HepG2 (cell line): ENCODE measurements around the gene ANXA11. TPM values are rescaled to one million over a fixed set of nuclear protein-coding genes. Genes with fewer than 3 reads are reported as not detected.

Experiments used
- DR1 ChIP-seq: sonication (generic); formaldehyde crosslinking; IDR thresholded peaks from 2 replicates; pipeline ENCODE4 v1.8.0; 2021; ENCODE audit warnings: mild to moderate bottlenecking, missing genetic modification reagents, inconsistent platforms
- FOSL2 ChIP-seq: sonication (generic); formaldehyde crosslinking; IDR thresholded peaks from 2 replicates; pipeline ENCODE4 v1.4.0; 2020; ENCODE audit warnings: missing genetic modification reagents
- FOXP1 ChIP-seq, 2 experiments: fragments of 450-650 bp in 1 of 2; IDR thresholded peaks; 2 replicates each; pipeline ENCODE4 v1.6.1; 2017 to 2018; ENCODE audit warnings: antibody characterized with exemption in 1 of 2
- ZNF296 ChIP-seq: sonication (generic); formaldehyde crosslinking; conservative IDR thresholded peaks from 2 replicates; pipeline ENCODE4 v1.5.0; 2020; ENCODE audit warnings: mild to moderate bottlenecking, missing genetic modification reagents
- ZNF383 ChIP-seq: sonication (generic); formaldehyde crosslinking; IDR thresholded peaks from 2 replicates; pipeline ENCODE4 v1.4.0; 2020; ENCODE audit warnings: missing genetic modification reagents, mild to moderate bottlenecking, borderline replicate concordance
- ZNF777 ChIP-seq: sonication (generic); formaldehyde crosslinking; IDR thresholded peaks from 2 replicates; pipeline ENCODE4 v1.4.0; 2020; ENCODE audit warnings: missing genetic modification reagents
- ZNF781 ChIP-seq: sonication (generic); formaldehyde crosslinking; IDR thresholded peaks from 2 replicates; pipeline ENCODE4 v1.5.1; 2020; ENCODE audit warnings: borderline replicate concordance, mild to moderate bottlenecking, missing genetic modification reagents; ENCODE audit errors: not compliant biosample characterization
- ZNF879 ChIP-seq: sonication (generic); formaldehyde crosslinking; IDR thresholded peaks from 2 replicates; pipeline ENCODE4 v1.8.1; 2023; ENCODE audit warnings: missing genetic modification reagents
- polyA plus RNA-seq, 8 experiments: library from polyadenylated mRNA; depleted of rRNA in 3 of 8; stranded (reverse) in 7 of 8; unstranded in 1 of 8; fragments of >200 nt; fragmentation: Illumina TruSeq in 4 of 8; extraction: Trizol in 4 of 8; gene quantifications; 2 replicates each; pipeline versions ENCODE4 v1.2.1 to v1.2.3, GENCODE V29; 2011 to 2016; ENCODE audit warnings: low read depth in 4 of 8, missing spikeins in 1 of 8, mixed read lengths in 1 of 8; ENCODE audit not compliant: insufficient read depth in 1 of 8
- total RNA-seq, 5 experiments: library from RNA; depleted of rRNA; stranded (reverse); fragments of >200 nt; fragmentation: Illumina TruSeq; extraction: Trizol; gene quantifications; 2 replicates each; pipeline ENCODE4 v1.2.3, GENCODE V29; 2016; ENCODE audit warnings: low read depth in 1 of 5
- TF ChIP-seq, protein P1 (sequence below): IDR thresholded peaks from 2 replicates; pipeline ENCODE4 v1.6.1; 2016; ENCODE audit warnings: mild to moderate bottlenecking, missing biosample characterization, missing genetic modification reagents
- TF ChIP-seq, protein P2 (sequence below): sonication (generic); formaldehyde crosslinking; IDR thresholded peaks from 2 replicates; pipeline ENCODE4 v1.4.0; 2020; ENCODE audit warnings: mild to moderate bottlenecking, low read depth, missing genetic modification reagents

Gene ANXA11
- total and polyA plus RNA-seq, 2 of the 13 experiments (the other 11 are each of a cell fraction or from before 2014, with no cell fraction given), result 30.6 to 51.5 TPM

GRCh38 chr10:80144067-80144695 lies 61.2 kb downstream of the ANXA11 start (continued):
- TF ChIP-seq, protein P1, sequence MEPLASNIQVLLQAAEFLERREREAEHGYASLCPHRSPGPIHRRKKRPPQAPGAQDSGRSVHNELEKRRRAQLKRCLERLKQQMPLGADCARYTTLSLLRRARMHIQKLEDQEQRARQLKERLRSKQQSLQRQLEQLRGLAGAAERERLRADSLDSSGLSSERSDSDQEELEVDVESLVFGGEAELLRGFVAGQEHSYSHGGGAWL, result no peak
- TF ChIP-seq, protein P2, sequence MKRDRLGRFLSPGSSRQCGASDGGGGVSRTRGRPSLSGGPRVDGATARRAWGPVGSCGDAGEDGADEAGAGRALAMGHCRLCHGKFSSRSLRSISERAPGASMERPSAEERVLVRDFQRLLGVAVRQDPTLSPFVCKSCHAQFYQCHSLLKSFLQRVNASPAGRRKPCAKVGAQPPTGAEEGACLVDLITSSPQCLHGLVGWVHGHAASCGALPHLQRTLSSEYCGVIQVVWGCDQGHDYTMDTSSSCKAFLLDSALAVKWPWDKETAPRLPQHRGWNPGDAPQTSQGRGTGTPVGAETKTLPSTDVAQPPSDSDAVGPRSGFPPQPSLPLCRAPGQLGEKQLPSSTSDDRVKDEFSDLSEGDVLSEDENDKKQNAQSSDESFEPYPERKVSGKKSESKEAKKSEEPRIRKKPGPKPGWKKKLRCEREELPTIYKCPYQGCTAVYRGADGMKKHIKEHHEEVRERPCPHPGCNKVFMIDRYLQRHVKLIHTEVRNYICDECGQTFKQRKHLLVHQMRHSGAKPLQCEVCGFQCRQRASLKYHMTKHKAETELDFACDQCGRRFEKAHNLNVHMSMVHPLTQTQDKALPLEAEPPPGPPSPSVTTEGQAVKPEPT (CRISPR knock-in tag), result no peak
- TF ChIP-seq FOSL2 (CRISPR knock-in tag), result no peak
- no peak for TF ChIP-seq ZNF777 (CRISPR knock-in tag)
- no peak for TF ChIP-seq ZNF383
- no peak for TF ChIP-seq FOXP1 (IDR thresholded peaks at IDR 0.05)
- no peak for TF ChIP-seq FOXP1 (CRISPR knock-in tag; IDR thresholded peaks at IDR 0.05)
- no peak for TF ChIP-seq ZNF879 (CRISPR knock-in tag)
- TF ChIP-seq ZNF296, result no peak
- no peak for TF ChIP-seq ZNF781 (CRISPR knock-in tag)
- no peak for TF ChIP-seq DR1 (CRISPR knock-in tag)
- TF ChIP-seq, all 625 proteins: peak for 8
